ENCODE data around the gene PPP1R27. TPM values are rescaled to one million over a fixed set of nuclear protein-coding genes. Genes with fewer than 3 reads are reported as not detected.

PPP1R27 gene
- total RNA-seq, 2 donors from 2014 or later: not detected

DNA sequence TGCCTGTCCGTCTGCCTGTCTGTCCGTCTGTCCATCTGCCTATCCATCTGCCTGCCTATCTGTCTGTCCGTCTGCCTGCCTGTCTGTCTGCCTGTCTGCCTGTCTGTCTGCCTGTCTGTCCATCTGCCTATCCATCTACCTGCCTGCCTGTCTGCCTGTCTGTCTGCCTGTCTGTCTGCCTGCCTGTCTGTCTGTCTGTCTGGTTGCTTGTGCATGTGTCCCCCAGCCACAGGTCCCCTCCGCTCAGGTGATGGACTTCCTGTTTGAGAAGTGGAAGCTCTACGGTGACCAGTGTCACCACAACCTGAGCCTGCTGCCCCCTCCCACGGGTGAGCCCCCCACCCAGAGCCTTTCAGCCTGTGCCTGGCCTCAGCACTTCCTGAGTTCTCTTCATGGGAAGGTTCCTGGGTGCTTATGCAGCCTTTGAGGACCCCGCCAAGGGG, 25.3 kb downstream of the PPP1R27 start:
- TF ChIP-seq, protein P1, sequence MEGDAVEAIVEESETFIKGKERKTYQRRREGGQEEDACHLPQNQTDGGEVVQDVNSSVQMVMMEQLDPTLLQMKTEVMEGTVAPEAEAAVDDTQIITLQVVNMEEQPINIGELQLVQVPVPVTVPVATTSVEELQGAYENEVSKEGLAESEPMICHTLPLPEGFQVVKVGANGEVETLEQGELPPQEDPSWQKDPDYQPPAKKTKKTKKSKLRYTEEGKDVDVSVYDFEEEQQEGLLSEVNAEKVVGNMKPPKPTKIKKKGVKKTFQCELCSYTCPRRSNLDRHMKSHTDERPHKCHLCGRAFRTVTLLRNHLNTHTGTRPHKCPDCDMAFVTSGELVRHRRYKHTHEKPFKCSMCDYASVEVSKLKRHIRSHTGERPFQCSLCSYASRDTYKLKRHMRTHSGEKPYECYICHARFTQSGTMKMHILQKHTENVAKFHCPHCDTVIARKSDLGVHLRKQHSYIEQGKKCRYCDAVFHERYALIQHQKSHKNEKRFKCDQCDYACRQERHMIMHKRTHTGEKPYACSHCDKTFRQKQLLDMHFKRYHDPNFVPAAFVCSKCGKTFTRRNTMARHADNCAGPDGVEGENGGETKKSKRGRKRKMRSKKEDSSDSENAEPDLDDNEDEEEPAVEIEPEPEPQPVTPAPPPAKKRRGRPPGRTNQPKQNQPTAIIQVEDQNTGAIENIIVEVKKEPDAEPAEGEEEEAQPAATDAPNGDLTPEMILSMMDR (conservative IDR thresholded peaks at IDR 0.05): no peak
- Mint-ChIP-seq H3K4me3 (no peak overlapping the region), H3K9me3 (no peaks in the 10 kb centered on the region), H3K36me3 (ENCODE audit: low read depth) (no peaks in the 10 kb centered on the region), H3K4me1 (no peaks in the 10 kb centered on the region), H3K27me3 (ENCODE audit: insufficient read depth) (peaks cover 36% of the 10 kb centered on the region), H3K27ac (no peak overlapping the region)
- Histone ChIP-seq H3K27me3 (ENCODE audit: control insufficient read depth, insufficient read depth, low read length, poor library complexity, severe bottlenecking) (peaks cover 35% of the 10 kb centered on the region), H3K27ac (ENCODE audit: low read depth, low read length) (no peak overlapping the region), H3K9ac (ENCODE audit: extremely low read depth, low read length, poor library complexity, severe bottlenecking) (no peak overlapping the region), H3K36me3 (ENCODE audit: control insufficient read depth, insufficient read depth, low read length) (no peaks in the 10 kb centered on the region), H3K4me3 (ENCODE audit: low read length) (no peak overlapping the region), H3K4me1 (ENCODE audit: control insufficient read depth, insufficient read depth, low read length) (no peaks in the 10 kb centered on the region), H3K9me3 (ENCODE audit: control insufficient read depth, low read length) (no peaks in the 10 kb centered on the region)
- 82 to 87% methylated on average over 6 to 7 of the region's 7 CpGs for WGBS, 2 experiments (ENCODE audit: insufficient coverage in 1 of 2, insufficient read length in 1 of 2)
- no peak for DNase-seq

DNA sequence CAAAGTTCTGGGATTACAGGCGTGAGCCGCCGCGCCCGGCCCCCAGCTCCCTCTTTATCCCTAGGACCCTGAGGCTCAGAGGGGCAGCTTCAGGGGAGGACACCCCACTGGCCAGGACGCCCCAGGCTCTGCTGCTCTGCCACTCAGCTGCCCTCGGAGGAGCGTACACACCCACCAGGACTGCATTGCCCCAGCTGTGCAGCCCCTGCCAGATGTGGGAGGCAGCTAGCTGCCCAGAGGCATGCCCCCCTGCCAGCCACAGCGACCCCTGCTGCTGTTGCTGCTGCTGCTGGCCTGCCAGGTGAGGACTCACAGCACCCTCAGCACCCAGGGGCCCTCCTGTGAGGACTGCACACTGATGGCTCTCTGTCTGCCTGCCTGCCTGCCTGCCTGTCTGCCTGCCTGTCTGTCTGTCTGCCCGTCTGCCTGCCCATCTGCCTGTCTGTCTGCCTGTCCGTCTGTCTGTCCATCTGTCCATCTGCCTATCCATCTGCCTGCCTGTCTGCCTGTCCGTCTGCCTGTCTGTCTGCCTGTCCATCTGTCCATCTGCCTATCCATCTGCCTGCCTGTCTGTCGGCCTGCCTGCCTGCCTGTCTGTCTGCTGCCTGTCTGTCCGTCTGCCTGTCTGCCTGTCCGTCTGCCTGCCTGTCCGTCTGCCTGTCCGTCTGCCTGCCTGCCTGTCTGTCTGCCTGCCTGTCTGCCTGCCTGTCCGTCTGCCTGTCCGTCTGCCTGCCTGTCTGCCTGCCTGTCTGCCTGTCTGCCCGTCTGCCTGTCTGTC, 25.9 kb downstream of the PPP1R27 start:
- H3K9me3 ChIP-seq (ENCODE audit: control insufficient read depth, low read length): no peaks in the 10 kb centered on the region
- H3K27me3 ChIP-seq (ENCODE audit: control insufficient read depth, insufficient read depth, low read length, poor library complexity, severe bottlenecking): peaks cover 40% of the 10 kb centered on the region
- no peak overlapping the region for H3K9ac ChIP-seq (ENCODE audit: extremely low read depth, low read length, poor library complexity, severe bottlenecking)
- Mint-ChIP-seq H3K4me1 (no peaks in the 10 kb centered on the region), H3K9me3 (no peaks in the 10 kb centered on the region), H3K27ac (no peak overlapping the region), H3K36me3 (ENCODE audit: low read depth) (no peaks in the 10 kb centered on the region), H3K27me3 (ENCODE audit: insufficient read depth) (peaks cover 37% of the 10 kb centered on the region), H3K4me3 (no peak overlapping the region)
- WGBS, 2 experiments (ENCODE audit: insufficient coverage in 1 of 2, insufficient read length in 1 of 2): 83 to 86% methylated on average over 14 to 20 of the region's 20 CpGs
- TF ChIP-seq, protein P1 (conservative IDR thresholded peaks at IDR 0.05): no peak
- no peak overlapping the region for H3K27ac ChIP-seq (ENCODE audit: low read depth, low read length)
- no peak for DNase-seq
- no peak overlapping the region for H3K4me3 ChIP-seq (ENCODE audit: low read length)
- H3K36me3 ChIP-seq (ENCODE audit: control insufficient read depth, insufficient read depth, low read length): no peaks in the 10 kb centered on the region
- H3K4me1 ChIP-seq (ENCODE audit: control insufficient read depth, insufficient read depth, low read length): no peaks in the 10 kb centered on the region

DNA sequence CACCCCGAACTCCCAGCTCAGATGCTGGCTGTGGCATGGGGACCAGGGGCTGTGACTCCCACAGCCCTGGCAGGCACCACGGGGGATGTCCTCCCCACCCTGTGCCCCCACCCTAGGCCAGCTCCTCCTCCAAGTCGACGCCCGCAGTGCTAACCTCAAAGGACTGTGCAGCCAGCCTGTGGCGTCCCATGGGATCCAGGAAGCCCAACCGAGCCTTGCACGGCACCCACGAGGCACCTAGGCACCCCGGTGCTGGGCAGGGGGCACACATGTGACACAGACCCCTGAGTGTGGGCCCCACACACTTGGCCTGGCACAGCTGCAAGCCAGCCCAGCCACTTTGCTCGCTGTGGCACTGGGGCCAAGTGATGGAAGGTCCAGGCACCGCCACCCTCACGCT, 27.0 kb downstream of the PPP1R27 start:
- peaks cover 45% of the 10 kb centered on the region for H3K27me3 Mint-ChIP-seq (ENCODE audit: insufficient read depth)
- Histone ChIP-seq H3K9me3 (ENCODE audit: control insufficient read depth, low read length) (no peaks in the 10 kb centered on the region), H3K27me3 (ENCODE audit: control insufficient read depth, insufficient read depth, low read length, poor library complexity, severe bottlenecking) (peaks cover 52% of the 10 kb centered on the region), H3K27ac (ENCODE audit: low read depth, low read length) (no peak overlapping the region), H3K36me3 (ENCODE audit: control insufficient read depth, insufficient read depth, low read length) (no peaks in the 10 kb centered on the region), H3K9ac (ENCODE audit: extremely low read depth, low read length, poor library complexity, severe bottlenecking) (no peak overlapping the region), H3K4me1 (ENCODE audit: control insufficient read depth, insufficient read depth, low read length) (no peaks in the 10 kb centered on the region), H3K4me3 (ENCODE audit: low read length) (no peak overlapping the region)
- no peak overlapping the region for H3K27ac Mint-ChIP-seq
- WGBS, 2 experiments (ENCODE audit: insufficient coverage in 1 of 2, insufficient read length in 1 of 2): 82 to 89% methylated on average over 3 to 13 of the region's 13 CpGs
- DNase-seq: no peak
- TF ChIP-seq, protein P1 (conservative IDR thresholded peaks at IDR 0.05): no peak
- H3K4me3 Mint-ChIP-seq: no peak overlapping the region
- no peaks in the 10 kb centered on the region for H3K4me1 Mint-ChIP-seq
- H3K9me3 Mint-ChIP-seq: no peaks in the 10 kb centered on the region
- no peaks in the 10 kb centered on the region for H3K36me3 Mint-ChIP-seq (ENCODE audit: low read depth)
